ENCODE data around the gene POLR3E. TPM values are rescaled to one million over a fixed set of nuclear protein-coding genes. Genes with fewer than 3 reads are reported as not detected.
A peak's percentile ranks its signal among the peaks of the same experiment; 100 is the strongest.

The POLR3E gene
- total RNA-seq, 4 donors from 2014 or later: 39.1 to 113 (median 65.1) TPM

- H3K4me1 ChIP-seq: peaks cover 0 to 39% (median 8%) of the 10 kb centered on the region in 4 donors
- H3K27me3 ChIP-seq: no peaks in the 10 kb centered on the region
- no peak overlapping the region for H3K4me3 ChIP-seq
- H3K27ac ChIP-seq: peak overlapping the region in 3 of 4 donors; percentile 41 to 93 (median 90)
- H3K9me3 ChIP-seq: no peaks in the 10 kb centered on the region
- TF ChIP-seq POLR2A (IDR thresholded peaks at IDR 0.05): no peak
- no peak for TF ChIP-seq CTCF (IDR thresholded peaks at IDR 0.05)
- no peaks in the 10 kb centered on the region for H3K36me3 ChIP-seq
- no peak for DNase-seq
Measured at GRCh38 chr16:22370038-22370820, 73.0 kb downstream of the POLR3E start.

- Histone ChIP-seq H3K36me3 (no peaks in the 10 kb centered on the region), H3K27ac (peak overlapping the region; percentile 90 to 93 (median 90)), H3K27me3 (no peaks in the 10 kb centered on the region), H3K4me1 (peaks cover 0 to 38% (median 8%) of the 10 kb centered on the region in 4 donors), H3K4me3 (peak overlapping the region; percentile 82 to 98 (median 96)), H3K9me3 (no peaks in the 10 kb centered on the region)
- no peak for DNase-seq
- TF ChIP-seq CTCF (IDR thresholded peaks at IDR 0.05) (no peak), POLR2A (IDR thresholded peaks at IDR 0.05) (no peak)
Measured at GRCh38 chr16:22372882-22373661, 75.9 kb downstream of the POLR3E start.

GRCh38 chr16:22373662-22374310 is 76.6 kb downstream of the POLR3E start:
- peak; percentile 46 to 78 (median 76) for DNase-seq
- peak overlapping the region; percentile 90 to 93 (median 90) for H3K27ac ChIP-seq
- peak overlapping the region; percentile 82 to 98 (median 96) for H3K4me3 ChIP-seq
- TF ChIP-seq POLR2A (IDR thresholded peaks at IDR 0.05): no peak
- H3K4me1 ChIP-seq: peaks cover 0 to 31% (median 8%) of the 10 kb centered on the region in 4 donors
- no peaks in the 10 kb centered on the region for H3K27me3 ChIP-seq
- no peaks in the 10 kb centered on the region for H3K36me3 ChIP-seq
- H3K9me3 ChIP-seq: no peaks in the 10 kb centered on the region

DNA sequence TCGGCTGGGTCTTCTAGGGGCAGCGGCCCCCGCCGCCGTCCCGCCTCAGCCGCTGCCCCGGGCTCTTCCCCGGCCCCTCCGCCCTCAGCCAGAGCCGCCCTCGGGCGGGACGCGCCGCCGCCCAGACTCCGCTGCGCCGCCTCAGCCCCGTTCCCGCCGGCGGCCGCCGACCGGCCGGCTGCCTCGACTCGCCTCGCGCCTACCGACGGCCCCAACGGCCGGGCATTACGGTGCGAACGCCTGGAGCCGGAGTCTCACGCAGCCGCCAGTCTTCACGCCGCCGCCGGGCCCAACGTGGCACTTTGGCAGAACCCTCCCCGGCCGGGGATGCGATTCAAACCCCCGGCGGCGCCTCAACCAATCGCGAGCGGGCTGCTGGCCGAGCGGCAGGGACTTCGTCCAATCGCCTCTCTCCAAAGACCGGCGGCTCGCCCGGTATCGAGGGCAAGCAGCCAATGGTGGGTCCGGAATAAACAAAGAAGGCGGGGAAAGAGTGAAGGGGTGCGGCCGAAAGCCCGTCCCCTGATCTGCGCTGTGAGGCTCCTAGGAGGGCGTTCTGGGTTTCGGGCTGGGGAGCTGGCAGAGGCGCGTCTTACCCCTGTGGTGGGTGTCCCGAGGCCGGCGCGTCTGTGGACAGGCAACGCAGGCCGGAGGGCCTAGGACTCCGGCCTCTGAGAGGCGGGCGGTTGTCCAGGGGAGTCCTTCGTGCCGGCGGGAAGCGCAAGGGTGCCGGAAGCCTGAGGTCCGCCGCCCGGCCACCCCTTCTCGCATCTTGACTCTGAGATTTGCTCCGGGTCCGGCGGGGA is 77.3 kb downstream of the POLR3E start, which contains the start of gene CDR2:
Gene CDR2, minus strand, starts transcription at position 309 of the 806 bp plus-strand sequence. CDS start 310 bp downstream, outside the sequence.
- Histone ChIP-seq H3K9me3 (no peaks in the 10 kb centered on the region), H3K4me3 (peak within 1 kb of the TSS; percentile 82 to 98 (median 96)), H3K36me3 (no peaks in the 10 kb centered on the region), H3K4me1 (peaks cover 0 to 24% (median 4%) of the 10 kb centered on the region in 4 donors), H3K27ac (peak within 1 kb of the TSS; percentile 90 to 93 (median 90)), H3K27me3 (no peaks in the 10 kb centered on the region)
- DNase-seq: peak; percentile 97 to 99 (median 99)
- TF ChIP-seq CTCF (IDR thresholded peaks at IDR 0.05) (peak in 2 of 6 experiments; percentile 1 to 2), POLR2A (IDR thresholded peaks at IDR 0.05) (peak; percentile 89 to 91)

DNA sequence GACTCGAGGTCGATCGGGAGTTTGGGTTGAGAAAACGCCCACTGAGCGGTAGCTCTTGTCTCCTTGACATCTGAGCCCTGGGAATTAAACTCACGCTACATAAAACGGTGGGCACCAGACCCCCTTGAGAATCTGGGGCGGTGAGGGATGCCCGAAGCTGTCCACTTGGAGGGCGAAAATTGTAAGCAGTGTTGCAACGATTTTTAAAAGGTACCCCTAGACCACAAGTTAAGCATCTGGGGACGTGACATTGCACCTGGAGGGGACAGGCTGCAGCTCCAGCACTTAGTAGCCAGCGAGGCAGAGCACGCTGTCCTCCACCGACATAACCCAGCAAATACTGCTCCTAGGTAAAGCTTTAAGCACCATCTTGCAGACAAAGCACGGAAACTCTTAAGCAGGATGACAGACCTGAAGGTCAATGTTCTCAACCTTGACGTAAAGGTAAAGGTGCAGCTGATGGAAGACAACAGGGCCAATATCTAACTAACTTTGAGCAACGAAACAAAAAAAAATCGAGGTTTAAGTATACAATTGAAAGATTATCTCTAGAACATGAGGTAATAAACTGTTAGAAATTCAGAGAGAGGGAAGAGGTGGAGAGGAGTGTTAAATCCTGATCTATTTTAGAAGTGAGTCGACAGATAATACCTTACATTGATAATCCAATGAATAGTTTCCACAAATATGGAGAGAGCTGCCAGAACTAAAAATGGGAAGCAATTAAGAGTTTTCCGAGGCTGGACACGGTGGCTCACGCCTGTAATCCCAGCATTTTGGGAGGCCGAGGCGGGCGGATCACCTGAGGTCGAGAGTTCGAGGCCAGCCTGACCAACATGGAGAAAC is 78.1 kb downstream of the POLR3E start:
- Histone ChIP-seq H3K27ac (peak overlapping the region; percentile 90 to 93 (median 90)), H3K4me1 (peaks cover 0 to 18% (median 3%) of the 10 kb centered on the region in 4 donors), H3K36me3 (no peaks in the 10 kb centered on the region), H3K4me3 (peak overlapping the region; percentile 82 to 98 (median 96)), H3K27me3 (no peaks in the 10 kb centered on the region), H3K9me3 (no peaks in the 10 kb centered on the region)
- DNase-seq: peak in 2 of 3 donors; percentile 51 to 59
- TF ChIP-seq CTCF (IDR thresholded peaks at IDR 0.05): peak in 1 of 6 experiments; percentile 3
- no peak for TF ChIP-seq POLR2A (IDR thresholded peaks at IDR 0.05)
